Measurements from ENCODE around the gene CDH13. TPM values are rescaled to one million over a fixed set of nuclear protein-coding genes. Genes with fewer than 3 reads are reported as not detected.

Gene CDH13
- total RNA-seq, 4 donors from 2014 or later: 6.4 to 19.7 (median 11.7) TPM

DNA sequence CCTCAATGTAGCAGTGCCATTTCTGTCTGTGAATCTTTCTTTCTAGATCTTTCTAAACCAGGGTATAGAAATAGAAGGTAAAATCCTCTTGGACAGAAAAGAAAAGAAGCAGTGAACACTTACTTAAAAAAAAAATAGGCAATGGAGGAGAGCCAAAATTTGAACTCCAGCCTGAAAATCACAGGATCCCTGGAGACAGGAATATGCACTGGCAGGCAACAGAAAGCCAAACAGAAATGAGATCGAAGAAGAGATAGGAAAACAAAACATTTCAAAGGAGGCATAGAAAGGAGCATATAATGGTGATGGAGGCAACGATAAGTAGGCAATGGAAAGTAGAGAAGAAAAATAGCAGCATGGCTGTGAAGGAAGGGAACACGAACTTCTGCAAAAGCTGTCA, 927.3 kb downstream of the CDH13 start:
- TF ChIP-seq, protein P1, sequence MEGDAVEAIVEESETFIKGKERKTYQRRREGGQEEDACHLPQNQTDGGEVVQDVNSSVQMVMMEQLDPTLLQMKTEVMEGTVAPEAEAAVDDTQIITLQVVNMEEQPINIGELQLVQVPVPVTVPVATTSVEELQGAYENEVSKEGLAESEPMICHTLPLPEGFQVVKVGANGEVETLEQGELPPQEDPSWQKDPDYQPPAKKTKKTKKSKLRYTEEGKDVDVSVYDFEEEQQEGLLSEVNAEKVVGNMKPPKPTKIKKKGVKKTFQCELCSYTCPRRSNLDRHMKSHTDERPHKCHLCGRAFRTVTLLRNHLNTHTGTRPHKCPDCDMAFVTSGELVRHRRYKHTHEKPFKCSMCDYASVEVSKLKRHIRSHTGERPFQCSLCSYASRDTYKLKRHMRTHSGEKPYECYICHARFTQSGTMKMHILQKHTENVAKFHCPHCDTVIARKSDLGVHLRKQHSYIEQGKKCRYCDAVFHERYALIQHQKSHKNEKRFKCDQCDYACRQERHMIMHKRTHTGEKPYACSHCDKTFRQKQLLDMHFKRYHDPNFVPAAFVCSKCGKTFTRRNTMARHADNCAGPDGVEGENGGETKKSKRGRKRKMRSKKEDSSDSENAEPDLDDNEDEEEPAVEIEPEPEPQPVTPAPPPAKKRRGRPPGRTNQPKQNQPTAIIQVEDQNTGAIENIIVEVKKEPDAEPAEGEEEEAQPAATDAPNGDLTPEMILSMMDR (IDR thresholded peaks at IDR 0.05; ENCODE audit: low read depth): no peak

DNA sequence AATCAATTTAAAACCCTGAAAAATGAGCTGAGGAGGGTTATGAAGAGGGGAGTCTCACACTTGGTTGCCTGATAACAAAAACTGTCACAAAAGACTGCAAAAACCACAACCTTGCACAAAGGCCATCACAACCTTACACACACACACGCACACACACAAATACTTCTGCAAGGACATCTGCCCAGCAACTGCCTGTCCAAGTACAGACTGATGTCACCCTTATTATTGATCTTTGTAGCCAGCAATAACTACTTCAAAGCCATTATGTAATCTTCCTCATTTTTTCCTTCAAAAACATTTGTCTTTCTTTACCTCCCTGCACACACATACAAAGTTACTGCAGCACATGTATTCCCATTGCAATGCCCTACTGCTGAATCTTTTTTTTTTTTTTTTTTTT, 927.8 kb downstream of the CDH13 start:
- TF ChIP-seq, protein P1 (IDR thresholded peaks at IDR 0.05; ENCODE audit: low read depth): no peak

DNA sequence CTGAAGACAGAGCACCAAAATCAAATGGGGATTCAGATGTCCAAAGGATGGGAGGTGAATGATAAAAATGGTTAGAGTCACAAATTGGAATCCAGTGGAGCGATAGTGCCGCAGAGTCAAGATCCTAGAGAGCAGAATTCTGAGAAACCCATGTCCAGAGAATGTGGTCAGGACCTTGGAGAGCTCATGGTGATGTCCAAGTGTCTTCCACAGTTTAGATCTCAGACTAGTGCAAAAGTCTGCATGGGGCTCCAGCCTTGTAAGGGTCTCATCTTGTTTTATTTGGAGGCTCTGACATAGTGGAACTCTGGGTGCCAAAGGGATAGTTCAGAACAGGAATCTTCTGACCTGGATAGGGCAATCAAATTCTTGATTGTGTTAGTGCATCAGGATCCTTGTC, 935.1 kb downstream of the CDH13 start:
- TF ChIP-seq, protein P1 (IDR thresholded peaks at IDR 0.05; ENCODE audit: low read depth): no peak

DNA sequence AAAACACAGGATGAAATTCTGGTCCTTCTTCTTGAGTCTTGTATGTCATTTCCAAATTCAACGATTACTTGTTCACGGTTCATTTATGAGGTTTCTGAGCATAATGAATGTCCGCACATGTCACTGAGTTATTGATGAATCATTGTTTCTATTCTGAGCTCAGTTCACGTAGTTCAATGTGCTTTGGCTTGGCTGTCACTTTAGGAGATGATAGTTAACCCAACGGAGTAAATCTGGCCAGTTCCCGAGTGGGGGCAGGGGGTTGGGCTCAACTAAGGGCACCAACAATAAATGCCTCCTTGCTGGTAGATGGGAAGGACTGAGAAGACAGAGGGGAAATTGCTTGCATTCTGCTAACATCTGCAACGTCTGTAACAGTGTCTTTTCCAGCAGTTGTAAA, 941.6 kb downstream of the CDH13 start:
- TF ChIP-seq, protein P1 (IDR thresholded peaks at IDR 0.05; ENCODE audit: low read depth): no peak

DNA sequence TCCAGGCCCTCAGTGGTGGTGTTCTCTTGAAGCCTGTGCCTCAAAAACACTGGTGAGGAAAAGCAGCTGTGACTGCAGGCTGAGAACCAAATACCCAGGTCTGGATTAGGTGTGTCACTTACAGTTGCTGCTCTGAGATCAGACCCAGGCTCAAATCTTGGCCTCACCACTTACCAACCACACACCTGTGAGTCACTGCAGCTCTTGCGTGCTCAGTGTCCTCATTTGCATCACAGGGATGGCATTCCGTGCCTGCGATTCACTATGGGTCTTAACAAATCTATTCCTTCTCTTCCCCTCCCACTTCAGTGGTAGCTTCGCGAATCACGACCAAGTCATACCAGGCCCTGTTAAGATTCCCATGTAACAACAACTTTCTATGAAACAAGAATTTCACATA, 947.6 kb downstream of the CDH13 start:
- TF ChIP-seq, protein P1 (IDR thresholded peaks at IDR 0.05; ENCODE audit: low read depth): no peak

DNA sequence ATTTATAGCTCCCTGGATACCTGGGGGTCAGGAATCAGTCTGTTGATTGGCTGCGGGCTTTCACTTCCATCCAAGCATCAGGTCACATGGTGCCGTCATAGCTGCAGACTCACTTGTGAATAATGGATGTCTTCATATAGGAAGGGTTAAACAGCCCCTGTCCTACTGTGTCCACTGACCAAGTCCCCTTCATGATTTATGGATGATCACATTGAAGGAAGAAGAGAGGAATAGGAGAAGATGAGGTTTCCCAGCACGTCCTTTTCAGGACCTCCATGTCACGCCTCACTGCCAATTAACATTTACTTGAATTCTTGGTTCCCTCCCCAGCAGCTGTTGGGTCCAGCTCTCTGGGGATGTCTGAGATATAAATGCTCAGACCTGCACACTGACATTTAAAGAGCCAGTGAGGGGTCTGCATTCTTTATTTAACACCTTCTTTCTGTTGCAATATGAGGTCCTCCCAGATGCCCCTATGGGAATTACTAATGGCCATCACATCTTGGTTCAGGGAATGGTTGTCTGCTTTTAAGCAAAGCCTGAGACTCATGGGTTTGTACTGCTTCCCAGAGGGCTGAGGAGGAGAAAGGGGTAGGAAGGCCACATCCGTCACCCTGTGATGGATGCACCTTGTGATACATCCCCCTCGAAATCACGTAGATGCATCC, 950.4 kb downstream of the CDH13 start:
- TF ChIP-seq, protein P1 (IDR thresholded peaks at IDR 0.05; ENCODE audit: low read depth): no peak

DNA sequence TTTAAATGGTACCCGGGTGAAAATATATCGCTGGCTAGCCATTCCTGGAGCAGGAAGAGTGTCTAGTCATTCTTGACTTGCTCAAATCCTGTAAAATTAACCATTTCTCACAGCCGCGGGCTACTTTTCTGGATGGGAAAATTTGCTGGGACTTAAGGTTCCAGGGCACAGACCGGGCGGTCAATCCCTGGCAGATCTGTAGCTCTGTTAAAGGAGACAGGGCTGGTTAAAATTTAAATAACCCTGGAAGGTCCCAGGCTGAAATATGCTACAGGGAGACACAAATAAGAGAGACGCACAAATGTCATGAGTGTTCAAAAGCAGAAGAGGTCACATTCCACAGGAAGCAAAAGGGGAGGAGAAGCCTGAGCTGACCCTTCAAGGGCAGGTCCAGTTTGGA, 951.4 kb downstream of the CDH13 start:
- TF ChIP-seq, protein P1 (IDR thresholded peaks at IDR 0.05; ENCODE audit: low read depth): no peak
